Activated CD8-positive, alpha-beta memory T cell treated with anti-CD3 and anti-CD28 coated beads, Interleukin-2, amount 50 U/mL, for 24 hours (primary cell): ENCODE data around the gene LPO.

Experiments used
- DNase-seq: peaks from one replicate; pipeline ENCODE4 v3.0.0-alpha.2; 2020; ENCODE audit errors: extremely low read depth

LPO gene

GRCh38 chr17:58262149-58262548, 23.8 kb downstream of the LPO start:
- DNase-seq: no peak

- no peak for DNase-seq
Observed at GRCh38 chr17:58263773-58264172, 25.4 kb downstream of the LPO start.

GRCh38 chr17:58264407-58265103, 26.2 kb downstream of the LPO start:
- DNase-seq: no peak

- no peak for DNase-seq
Observed at GRCh38 chr17:58265271-58265670, 26.9 kb downstream of the LPO start.

- DNase-seq: no peak
Observed at GRCh38 chr17:58265902-58266875, 27.8 kb downstream of the LPO start.

- no peak for DNase-seq
Observed at GRCh38 chr17:58267347-58268324, 29.3 kb downstream of the LPO start.

- no peak for DNase-seq
Observed at GRCh38 chr17:58268326-58268725, 29.9 kb downstream of the LPO start.

- DNase-seq: no peak
Observed at GRCh38 chr17:58268774-58269556, 30.6 kb downstream of the LPO start.

GRCh38 chr17:58269557-58270291, 31.3 kb downstream of the LPO start:
- DNase-seq: no peak

GRCh38 chr17:58270476-58271215, 32.3 kb downstream of the LPO start:
- DNase-seq: no peak

GRCh38 chr17:58271216-58271931, 33.0 kb downstream of the LPO start:
- no peak for DNase-seq

GRCh38 chr17:58272367-58273280, 34.2 kb downstream of the LPO start:
- DNase-seq: no peak

- no peak for DNase-seq
Observed at GRCh38 chr17:58273453-58274104, 35.2 kb downstream of the LPO start.

GRCh38 chr17:58275417-58275816, 37.0 kb downstream of the LPO start:
- no peak for DNase-seq

- no peak for DNase-seq
Observed at GRCh38 chr17:58276423-58276822, 38.0 kb downstream of the LPO start.

GRCh38 chr17:58277107-58277801, 38.9 kb downstream of the LPO start:
- DNase-seq: no peak
